C4-2B (cell line): ENCODE measurements around the gene OPN4.

Source experiments
- ZFX ChIP-seq: fragments of 450-650 bp; IDR thresholded peaks from 2 replicates; pipeline ENCODE4 v1.6.1; 2017
- TF ChIP-seq, protein P1 (sequence below): fragments of 450-650 bp; conservative IDR thresholded peaks from 2 replicates; pipeline ENCODE4 v1.5.1; 2017; ENCODE audit warnings: mild to moderate bottlenecking

- TF ChIP-seq, protein P1, sequence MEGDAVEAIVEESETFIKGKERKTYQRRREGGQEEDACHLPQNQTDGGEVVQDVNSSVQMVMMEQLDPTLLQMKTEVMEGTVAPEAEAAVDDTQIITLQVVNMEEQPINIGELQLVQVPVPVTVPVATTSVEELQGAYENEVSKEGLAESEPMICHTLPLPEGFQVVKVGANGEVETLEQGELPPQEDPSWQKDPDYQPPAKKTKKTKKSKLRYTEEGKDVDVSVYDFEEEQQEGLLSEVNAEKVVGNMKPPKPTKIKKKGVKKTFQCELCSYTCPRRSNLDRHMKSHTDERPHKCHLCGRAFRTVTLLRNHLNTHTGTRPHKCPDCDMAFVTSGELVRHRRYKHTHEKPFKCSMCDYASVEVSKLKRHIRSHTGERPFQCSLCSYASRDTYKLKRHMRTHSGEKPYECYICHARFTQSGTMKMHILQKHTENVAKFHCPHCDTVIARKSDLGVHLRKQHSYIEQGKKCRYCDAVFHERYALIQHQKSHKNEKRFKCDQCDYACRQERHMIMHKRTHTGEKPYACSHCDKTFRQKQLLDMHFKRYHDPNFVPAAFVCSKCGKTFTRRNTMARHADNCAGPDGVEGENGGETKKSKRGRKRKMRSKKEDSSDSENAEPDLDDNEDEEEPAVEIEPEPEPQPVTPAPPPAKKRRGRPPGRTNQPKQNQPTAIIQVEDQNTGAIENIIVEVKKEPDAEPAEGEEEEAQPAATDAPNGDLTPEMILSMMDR: no peak
- TF ChIP-seq ZFX: no peak
Observed at GRCh38 chr10:86708783-86709380, 54.5 kb downstream of the OPN4 start.
